ENCODE data around the gene PACS2.
"Not testable (repeated sequence)": the region's sequence is repeated elsewhere in the genome, so short reads cannot be mapped to it uniquely, and the experiment has no call there.

PACS2 gene

DNA sequence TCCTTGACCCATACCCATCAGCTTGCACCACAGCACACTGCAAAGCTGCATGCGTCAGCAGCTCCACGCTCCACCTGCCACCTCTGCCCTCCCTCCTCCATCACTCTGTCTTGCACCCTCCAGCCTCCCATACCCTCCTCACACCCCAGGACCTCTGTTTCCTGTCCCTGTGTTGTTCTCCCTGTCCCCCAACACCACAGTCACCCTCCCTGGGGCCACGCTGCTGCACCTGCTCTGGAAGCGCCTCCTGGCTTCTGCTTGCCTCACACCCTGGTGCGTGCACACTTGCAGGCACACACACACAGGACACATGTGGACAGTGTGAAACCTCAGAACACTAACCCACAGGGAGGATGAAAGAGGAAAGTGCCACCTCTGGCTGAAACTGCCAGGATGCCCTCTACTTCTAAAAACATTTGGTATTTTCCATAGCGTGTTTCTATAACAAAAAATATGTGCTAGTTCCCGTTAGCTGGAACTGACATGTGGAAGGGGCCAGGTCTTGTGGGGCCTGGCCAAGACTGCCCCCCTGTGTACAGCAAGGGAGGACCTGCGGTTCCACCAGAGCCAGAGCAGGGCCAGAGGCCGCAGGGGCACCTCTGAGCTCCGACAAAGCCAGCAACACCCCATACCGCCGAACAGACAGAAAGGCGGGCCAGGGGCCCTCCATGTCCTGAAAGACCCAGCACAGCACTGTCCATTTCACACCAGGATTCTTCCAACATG, 23.8 kb upstream of the PACS2 start:
- peak; percentile 79 for DNase-seq

DNA sequence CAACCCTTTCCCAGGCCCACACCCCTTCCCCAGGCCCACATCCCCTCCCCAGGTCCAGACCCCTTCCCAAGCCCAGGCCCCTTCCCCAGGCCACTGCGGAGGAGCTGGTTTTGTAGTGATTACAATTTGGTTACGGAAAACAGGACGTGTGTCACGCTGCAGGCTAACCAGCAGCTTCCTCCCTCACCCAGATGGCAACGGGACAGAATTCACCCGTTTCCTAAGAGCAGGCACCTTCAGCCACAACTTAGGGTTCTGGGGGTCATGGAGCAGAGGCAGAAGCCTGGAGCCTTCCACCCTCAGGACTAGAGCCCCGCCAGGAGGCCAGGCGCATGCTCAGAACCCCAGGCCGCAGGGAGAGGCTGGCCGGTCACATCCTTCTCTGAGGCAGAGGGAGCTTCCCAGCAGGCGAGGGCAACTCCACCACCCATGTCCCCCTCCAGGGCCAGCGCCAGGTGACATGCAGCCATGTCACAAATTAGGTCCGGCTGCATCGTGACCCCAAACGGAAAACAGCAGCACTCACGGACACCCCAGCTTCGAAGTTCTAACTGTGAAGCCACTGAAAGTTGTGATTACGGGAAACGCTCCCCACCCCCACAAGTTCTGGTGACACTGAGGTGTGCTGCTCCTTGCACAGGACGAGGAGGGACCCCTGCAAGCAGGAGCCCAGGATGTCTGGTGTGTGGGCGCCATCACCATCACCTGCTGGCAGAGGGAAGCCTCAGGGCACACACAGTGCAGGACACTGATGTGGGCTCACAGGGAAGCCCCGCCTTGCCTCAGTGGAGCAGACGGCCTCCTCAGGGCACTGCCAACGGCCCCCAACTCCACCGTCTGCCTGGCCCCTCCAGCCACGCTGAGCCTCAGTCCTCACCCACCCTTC, 21.5 kb upstream of the PACS2 start:
- peak; percentile 82 for DNase-seq

DNA sequence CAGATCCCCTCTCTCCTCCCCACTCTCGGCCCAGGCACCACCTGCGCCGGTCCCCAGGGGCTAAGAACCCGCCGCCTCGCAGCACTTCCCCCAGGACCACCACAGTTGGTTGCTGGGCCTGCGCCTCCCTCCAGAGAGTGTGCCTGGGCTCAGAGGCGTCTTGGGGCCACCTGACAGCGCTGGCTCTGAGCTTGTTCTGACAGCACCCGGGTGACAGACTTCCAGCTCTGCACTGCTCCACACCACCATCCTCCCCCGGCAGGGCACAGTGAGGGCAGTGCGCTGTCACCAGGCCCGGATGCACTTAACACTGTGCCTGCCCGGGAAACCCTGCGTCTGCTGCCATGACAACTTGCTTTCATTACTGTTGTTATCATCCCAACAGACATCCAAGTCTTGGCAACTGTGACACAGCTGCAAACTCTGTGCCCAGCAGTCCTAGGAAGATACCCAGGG, 20.4 kb upstream of the PACS2 start:
- DNase-seq: peak; percentile 92

DNA sequence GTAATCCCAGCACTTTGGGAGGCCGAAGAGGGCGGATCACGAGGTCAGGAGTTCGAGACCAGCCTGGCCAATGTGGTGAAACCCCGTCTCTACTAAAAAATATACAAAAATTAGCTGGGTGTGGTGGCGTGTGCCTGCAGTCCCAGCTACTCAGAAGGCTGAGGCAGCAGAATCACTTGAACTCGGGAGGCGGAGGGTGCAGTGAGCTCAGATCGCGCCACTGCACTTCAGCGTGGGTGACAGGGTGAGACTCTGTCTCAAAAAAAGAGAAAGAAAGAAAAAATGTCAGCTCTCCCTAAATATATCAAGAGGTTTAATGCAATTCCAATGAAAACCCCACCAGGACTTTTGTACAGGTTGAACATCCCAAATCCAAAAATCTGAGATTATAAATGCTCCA, 17.2 kb upstream of the PACS2 start:
- not testable (repeated sequence) for DNase-seq

DNA sequence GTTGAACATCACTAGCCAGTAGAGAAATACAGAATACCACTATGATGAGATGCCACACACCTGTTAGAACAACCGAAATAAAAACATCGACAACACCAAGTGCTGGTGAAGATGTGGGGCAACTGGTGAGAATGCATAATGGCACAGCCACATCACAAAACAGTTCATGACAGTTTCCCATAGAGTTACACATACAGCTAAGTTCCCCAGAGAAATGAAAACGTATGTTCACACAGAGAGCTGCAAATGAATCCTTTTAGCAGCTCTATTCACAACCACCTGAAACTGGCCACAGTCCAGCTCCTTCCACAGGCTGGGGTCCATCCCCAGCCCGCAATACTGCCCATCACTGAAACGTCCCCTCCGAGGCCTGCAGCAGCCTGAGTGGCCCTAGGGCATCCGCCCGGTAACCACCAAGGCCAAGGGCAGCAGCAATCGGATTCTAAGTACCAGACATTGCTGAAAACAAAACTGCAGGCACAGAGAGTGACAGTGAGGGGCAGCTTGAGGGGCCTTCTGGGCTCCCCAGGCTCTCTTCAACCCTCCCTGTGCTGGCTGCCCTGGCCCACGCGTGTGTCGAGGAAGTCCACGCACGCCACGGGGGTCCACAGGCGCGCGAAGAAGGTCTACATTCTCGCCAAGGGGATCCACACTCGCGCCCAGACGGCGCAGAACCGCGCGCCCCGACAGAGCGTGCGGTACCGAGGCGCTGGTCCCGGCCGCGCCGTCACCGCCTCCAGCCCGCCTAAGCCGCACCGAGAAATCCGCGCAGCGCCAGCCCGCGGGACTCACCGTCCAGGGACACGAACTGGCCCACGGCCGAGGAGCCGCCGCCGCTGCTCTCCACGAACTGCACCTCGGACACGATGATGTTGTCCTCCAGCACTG, 14.7 kb upstream of the PACS2 start:
- DNase-seq: peak; percentile 39

DNA sequence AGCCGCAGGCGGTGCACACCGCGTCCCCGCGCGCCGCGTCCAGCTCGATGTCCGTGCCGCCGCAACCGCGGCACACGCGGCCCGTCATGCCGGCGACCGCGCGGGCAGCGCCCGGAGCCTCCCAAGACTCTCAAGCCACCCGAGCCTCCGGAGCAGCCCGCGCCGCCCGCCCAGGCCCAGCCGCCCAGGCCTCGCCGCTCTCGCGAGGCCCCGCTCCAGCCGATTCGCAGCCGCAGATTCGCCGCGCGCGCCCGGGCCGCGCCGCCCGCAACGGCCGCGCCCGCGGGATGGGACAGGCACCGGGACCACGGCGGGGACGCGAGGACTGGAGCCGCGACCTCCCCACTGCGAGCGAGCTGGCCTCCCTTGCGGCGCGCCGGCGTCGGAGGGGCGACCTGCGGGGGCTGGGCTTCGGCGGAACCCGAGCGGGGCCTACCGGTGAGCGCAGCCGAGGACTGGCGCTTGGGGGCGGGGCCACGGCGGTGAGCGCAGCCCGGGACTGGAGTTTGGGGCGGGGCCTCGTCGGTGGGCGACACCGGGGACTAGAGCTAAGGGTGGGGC, 13.9 kb upstream of the PACS2 start, which contains the start of gene BRF1:
Gene BRF1, minus strand, starts transcription at position 460 of the 561 bp plus-strand sequence. Its CDS starts 372 bp downstream, at position 88.
- peak; percentile 98 for DNase-seq

DNA sequence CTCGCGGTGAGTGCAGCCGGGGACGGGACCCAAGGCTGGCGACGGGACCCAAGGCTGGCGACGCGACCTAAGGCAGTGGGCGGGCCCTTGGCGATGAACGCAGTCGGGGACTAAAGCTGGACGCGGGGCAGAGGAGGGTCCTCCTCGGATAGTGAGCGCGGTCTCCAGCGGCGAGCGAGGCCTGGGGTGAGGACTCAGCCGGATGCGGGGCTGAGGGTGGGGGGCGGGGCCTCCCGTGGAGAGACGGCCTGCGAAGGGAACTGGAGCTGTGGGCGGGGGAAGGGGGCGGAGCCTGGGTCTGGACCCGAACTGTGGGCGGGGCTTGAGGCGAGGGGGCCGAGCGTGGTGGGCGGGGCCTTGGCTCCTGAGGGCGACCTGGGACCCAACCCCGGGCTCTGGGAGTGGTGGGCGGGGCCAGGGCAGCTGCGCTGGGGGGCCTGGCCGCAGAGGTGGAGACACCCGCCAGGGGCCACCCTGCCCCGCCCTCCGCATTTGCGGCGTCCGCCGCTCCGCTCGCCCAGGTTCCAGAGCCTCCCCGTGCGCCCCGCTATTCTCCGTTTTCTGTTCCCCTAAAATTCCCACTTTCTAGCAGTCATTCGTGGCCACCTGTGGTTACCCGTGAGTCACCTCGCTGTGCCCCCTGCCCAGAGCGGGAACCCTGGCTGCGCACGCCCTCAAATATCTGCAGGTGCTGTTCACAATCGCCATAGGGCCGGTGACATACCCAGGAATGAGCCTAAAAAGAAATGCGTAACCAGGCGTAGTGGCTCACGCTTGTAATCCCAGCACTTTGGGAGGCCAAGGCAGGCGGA, 13.2 kb upstream of the PACS2 start:
- DNase-seq: peak; percentile 99

DNA sequence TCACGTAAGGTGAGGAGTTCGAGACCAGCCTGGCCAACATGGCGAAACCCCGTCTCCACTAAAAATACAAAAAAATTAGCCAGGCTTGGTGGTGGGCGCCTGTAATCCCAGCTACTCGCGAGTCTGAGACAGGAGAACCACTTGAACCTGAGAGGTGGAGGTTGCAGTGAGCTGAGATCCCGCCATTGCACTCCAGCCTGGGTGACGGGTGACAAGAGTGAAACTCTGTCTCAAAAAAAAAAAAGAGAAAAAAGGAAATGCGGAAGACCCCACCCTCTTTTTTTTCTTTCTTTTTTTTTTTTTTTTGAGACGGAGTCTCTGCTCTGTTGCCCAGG, 12.7 kb upstream of the PACS2 start:
- not testable (repeated sequence) for DNase-seq

DNA sequence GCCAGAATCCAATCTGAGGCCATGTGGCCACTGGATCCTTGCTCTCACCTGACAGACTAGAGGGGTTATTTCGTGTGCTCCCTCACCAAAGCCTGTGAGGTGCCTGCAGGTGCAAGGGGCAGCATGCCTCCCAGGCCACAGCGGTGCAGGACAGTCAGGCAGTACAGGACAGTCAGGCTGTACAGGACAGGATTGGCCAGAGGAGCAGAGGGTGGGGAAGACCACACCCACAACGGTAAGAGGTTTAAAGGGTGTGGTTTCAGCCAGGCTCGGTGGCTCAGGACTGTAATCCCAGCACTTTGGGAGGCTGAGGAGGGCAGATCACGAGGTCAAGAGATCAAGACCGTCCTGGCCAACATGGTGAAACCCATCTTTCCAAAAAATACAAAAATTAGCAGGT, 10.6 kb upstream of the PACS2 start:
- DNase-seq: no peak

DNA sequence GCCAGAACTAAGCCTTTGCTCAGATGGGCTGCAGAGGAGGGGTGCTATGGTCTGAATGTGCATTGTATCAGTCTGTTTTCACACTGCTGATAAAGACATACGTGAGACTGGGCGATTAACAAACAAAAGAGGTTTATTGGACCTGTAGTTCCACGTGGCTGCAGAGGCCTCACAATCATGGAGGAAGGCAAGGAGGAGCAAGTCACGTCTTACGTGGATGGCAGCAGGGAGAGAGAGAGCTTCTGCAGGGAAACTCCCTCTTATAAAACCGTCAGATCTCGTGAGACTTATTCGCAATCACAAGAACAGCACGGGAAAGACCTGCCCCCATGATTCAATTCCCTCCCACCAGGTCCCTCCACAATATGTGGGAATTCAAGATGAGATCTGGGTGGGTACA, 10.0 kb upstream of the PACS2 start:
- DNase-seq: no peak

DNA sequence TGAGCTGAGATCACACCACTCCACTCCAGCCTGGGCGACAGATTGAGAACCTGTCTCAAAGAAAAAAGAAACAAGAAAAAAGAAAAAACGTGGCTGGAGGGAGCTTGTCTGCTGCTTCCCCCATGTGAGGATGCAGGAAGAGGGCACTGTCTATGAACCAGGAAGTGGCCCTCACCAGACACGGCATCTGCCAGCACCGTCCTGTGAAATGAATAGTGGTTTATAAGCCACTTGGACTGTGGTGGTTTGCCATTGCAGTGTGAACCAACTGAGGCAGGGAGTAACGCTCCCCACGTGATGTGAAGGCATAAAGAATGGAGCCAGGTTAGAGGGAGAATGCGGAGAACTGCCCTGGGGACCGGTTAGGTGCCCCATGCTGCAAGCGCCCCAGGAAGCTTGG, 9.2 kb upstream of the PACS2 start:
- peak; percentile 44 for DNase-seq

DNA sequence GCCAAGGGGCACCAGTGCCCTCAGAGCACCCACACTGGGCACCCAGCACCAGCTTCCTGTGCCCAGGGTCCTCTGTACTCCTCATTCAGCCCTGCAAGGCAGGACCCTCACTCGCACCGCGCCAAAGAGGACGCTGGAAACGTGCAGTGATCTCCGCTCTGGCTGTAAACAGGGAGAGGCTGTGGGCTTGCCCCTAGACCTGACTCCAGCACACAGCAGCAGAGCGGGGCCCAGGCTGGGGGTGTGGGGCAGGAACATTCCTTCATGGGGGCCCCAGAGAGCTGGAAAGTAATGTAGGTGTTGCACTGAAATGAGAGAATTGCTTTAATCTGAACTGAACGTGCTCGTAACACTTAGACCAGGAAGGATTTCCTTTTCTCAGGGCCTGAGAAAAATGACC, 8.8 kb upstream of the PACS2 start:
- DNase-seq: no peak

DNA sequence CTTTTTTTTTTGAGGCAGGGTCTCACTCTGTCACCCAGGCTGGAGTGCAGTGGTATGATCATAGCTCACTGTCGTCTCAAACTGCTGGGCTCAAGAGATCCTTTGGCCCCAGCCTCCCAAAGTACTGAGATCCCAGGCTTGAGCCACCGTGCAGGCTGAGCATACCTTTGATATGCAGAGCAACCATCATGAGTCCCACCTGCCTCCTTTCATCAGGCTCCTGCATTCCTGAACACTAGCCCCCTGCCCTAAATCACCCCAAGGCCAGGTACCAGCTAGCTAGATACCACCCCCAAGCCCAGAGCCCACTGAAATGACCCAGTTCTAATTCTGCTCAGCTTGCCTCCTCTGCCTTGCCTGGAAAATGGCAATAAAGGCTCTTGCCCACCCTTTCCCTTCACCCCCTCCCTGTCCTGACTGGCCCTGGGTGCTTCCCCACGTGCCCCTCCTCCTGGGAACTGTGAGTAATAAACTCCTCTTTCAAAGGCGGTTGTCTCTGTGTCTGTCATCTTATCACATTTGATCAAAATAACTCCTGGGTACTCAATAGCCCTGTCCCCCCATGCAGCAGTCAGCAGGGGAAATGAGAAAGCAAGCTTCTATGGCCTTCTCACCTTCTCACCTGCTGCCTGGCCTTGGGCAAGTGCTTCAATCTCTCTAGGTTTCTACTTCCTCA, 7.4 kb upstream of the PACS2 start:
- no peak for DNase-seq

DNA sequence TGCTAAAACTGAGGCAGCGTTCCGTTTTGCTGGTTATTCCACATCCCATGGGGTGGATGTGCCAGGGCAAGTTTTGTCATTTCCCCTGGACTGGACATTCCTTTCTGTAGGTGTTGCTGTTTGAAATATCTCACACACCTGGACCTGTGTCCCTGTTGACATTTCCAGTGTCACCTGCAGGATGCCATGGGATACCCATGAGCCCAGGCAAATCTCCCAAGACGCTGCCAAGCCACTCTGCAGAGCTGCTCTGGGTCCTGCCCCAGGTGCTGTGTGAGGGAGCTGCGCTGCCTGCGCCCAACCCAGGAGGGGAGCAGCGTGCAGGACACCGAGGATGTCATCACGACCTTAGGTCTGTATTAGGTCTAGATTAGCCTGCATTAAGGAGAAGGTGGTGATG, 5.2 kb upstream of the PACS2 start:
- no peak for DNase-seq

DNA sequence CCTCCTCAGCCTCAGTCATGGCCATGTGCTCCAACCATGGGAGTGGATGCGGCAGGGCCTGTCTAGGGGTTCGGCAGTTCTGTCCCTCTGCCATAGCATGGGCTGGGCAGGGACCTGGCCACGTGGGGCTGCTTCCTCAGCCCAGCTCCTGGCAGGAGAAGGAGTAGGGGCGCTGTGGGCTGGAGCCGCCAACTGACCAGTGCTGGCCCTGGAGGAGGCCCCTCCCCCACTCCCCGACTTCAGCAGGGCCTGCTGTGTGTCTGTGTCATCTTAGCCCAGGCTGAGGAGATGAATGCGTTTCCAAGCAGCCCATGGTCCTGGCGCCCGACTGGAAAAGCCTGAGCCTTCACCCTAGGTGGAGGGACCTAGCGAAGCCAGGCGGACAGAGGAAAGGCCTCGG, 2.7 kb upstream of the PACS2 start:
- no peak for DNase-seq

DNA sequence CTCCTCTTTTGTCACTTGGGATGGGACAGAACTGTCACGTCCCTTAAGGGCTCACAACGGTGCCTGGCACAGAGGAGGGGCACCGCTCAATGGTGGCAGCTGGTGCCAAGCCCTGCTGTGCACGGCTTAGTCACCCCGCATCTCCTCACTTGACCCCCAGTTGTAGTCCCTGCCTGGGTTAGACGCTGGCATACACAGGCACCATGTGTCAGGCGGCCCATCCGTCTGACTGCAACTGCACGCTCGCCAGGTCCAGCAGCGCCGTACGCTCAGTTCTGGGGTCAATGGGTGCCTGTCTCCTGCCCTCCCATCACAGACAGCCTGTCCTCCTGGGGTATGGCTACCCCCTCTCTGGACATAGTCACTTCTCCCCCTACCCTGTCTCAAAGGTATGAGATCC, 1.6 kb upstream of the PACS2 start:
- no peak for DNase-seq

DNA sequence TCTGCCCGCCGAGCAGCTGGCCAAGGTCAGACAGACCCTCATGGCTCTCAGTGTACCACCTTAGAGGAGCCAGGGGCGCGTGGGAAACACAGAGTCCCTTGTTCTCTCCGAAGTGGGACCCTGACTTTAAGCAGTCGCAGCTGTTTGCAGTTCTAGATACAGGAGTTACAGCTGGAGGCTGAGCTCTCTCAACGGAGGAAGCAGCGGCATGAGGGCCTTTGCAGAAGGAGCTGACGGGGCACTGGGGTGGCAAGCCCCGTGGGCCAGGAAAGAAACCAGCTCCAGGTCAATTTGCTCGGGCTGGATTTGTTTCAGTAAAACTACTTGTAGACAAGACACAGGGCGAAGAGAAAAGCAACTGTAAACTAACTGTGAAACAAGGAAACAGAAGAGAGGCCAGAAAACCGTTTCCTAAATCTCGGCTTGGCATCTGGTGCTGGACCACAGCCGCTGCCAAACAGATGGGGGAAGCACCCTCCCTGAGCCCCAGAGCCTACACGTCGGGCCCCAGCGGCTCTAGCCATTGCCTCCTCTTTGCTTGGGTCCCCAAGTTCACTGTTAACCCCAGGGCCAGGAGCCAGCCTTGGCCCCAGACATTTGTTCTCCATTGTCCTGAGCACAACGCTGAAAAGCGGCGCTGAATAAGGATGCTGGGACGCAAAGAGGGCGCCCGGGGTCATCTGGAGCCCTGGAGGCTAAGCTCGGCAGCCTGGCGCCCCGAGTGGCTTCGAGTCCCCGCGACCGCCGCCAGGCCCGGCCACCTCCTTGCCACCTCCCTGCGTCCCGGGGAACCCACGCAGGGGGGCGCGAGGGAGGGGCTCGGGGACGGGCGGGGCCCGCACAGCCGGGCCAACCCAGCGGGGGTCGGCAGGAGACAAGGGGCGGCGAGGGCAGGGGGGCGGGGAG, 914 bp upstream of the PACS2 start:
- peak; percentile 78 for DNase-seq

DNA sequence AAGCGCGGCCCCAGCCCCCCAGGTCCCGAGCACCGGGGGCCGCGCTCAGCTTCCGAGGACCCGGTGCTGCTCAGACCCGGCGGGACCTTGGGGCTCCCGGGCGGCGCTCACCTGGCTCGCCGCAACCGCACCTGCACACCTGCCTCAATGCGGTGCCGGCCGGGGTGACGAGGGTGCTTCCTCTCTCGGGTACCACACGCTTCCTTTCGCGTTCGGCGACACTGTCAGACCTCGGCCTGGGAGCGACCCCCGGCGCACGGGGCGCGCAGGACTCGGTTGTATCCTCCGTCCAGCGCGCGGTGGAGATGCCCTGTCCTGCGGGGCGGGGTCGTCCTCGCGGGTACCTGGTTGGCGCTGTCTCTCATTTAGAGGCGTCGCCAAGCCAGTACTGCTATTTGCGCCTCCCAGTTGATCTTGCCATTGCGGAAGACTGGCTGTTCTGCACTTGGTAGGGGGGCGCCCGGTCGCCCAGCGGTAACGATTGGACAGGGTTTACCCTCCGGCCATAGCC, 718 bp downstream of the PACS2 start:
- peak; percentile 66 for DNase-seq

DNA sequence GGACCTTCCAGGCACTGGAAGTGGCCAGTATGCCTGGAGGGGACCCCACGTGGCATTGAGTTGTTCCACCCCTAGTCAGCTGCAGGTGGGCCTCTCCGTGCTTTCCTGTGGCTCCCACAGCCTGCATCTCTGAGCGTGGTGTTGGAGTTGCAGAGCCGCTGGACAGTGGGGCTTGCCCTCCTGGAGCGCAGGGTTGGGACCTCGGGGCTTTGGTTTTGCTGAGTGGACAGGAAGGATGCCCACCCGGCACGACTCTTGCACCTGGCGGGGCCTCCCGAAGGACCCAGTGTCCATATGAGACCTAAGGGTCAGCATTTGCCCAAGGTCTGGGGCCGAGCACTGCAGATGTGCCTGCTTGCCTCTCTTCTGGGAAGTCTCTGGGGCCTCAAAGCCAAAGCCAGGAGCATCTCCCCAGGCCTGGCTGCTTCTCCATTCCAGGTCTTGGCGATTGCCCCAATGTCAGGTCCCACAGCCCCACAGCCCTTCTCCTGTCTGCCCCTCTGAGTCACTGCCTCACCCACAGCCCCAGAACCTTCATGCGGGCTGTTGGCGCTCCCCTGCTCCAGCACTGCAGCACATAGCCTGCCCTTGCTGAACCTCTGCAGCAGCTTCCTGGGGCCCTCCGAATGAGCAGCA, 1.5 kb downstream of the PACS2 start:
- DNase-seq: peak; percentile 66

DNA sequence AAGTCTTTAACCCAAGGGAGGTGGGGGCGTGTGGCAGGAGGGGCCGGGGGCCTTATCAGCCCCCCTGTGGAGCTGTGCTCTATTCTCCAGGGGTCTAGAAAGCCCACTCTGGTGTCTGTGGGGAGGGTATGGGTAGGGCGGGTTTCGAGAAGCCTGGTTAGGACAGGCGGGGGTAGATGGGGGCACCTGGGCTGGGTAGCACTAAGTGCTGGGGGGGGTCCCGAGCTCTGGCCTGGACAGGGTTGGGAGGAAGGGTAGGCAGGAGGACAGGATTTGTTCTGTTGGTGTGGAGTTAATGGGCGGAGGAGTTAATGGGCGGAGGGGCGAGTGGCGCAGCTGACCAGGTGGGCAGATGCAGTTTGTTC, 2.0 kb downstream of the PACS2 start:
- DNase-seq: no peak
